HT1080 (cell line): Measurements from ENCODE around the gene DISC1. TPM values are rescaled to one million over a fixed set of nuclear protein-coding genes. Genes with fewer than 3 reads are reported as not detected.
A peak's percentile ranks its signal among the peaks of the same experiment; 100 is the strongest.
"Not testable (repeated sequence)": the region's sequence is repeated elsewhere in the genome, so short reads cannot be mapped to it uniquely, and the experiment has no call there.

Experiments
- DNase-seq: peaks from one replicate; pipeline ENCODE4 v3.0.0-alpha.2; 2015; ENCODE audit warnings: low read depth
- polyA plus RNA-seq, 2 experiments: library from polyadenylated mRNA; depleted of rRNA; stranded (reverse); fragments of >200 nt; gene quantifications; 2 replicates each; pipeline ENCODE4 v1.2.3, GENCODE V29; 2015
- total RNA-seq: library from RNA; depleted of rRNA; stranded (reverse); fragments of >200 nt; shearing (Covaris generic); gene quantifications from 2 replicates; pipeline ENCODE4 v1.2.3, GENCODE V29; 2014; rRNA removed

DISC1 gene
- total RNA-seq = 5.2 and 5.5 TPM in 2 replicates
- 1.8 and 2.5 TPM in 2 replicates for polyA plus RNA-seq (2015; cell fraction: cytosol; rRNA removed)
- polyA plus RNA-seq (2015; cell fraction: nucleus; rRNA removed) = 2.6 and 3.7 TPM in 2 replicates

DNA sequence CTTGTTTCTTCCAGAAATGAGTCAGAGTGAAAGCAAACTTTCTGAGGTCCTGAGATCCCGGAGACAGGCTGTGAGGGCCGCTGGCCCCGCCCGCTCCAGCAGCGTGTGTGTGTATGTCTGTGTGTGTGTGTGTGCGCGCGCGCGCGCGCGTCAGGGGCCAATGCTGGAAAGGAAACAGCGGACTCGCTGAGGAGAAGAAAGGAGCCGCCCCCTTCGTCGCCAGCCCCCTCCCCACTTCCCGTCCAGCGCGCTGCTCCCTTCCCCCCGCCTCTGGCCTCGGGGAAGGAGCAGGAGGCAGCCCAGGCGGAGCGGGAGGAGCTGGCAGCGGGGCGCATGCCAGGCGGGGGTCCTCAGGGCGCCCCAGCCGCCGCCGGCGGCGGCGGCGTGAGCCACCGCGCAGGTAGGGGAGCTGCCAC, at the start of gene DISC1:
Gene DISC1, plus strand, starts transcription at position 256 of the 416 bp plus-strand sequence. Its CDS starts 78 bp downstream, at position 334.
- DNase-seq = peak; percentile 95

DNA sequence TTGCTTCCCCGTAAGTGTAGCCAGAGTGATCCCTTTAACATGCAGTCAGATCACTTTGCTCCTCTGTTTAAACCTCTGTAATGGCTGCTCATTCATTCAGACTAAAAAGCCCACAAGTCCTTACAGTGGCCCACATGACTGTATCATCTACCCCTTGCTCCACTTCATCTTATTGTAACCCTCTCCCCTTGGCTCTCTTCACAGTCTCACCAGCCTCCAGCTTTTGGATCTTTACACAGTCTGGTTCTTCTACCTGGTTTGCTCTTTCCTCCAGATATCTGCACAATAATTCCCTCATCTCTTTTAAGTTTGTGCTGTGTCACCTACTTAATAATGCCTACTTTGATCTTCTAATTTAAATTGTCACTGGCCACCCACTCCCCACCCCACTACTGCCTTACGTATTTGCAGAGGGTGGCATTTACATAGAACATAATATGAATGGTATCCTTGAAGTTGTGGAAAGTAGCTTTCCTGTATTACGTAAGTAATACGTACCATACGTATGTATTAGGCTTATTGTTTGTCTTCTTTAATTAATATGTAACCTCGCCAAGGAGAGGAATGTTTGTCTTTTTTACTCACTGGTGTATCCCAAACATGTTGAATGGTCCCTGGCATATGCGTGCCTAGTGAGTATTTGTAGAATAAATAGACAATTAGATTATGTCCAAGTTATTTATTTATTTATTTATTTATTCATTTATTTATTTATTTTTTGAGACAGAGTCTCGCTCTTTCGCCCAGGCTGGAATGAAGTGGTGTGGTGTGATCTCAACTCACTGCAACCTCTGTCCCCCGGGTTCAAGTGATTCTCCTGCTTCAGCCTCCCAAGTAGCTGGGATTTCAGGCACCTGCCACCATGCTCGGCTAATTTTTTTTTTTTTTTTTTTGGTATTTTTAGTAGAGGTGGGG, 49.5 kb upstream of the DISC1 start:
- DNase-seq = no peak

DNA sequence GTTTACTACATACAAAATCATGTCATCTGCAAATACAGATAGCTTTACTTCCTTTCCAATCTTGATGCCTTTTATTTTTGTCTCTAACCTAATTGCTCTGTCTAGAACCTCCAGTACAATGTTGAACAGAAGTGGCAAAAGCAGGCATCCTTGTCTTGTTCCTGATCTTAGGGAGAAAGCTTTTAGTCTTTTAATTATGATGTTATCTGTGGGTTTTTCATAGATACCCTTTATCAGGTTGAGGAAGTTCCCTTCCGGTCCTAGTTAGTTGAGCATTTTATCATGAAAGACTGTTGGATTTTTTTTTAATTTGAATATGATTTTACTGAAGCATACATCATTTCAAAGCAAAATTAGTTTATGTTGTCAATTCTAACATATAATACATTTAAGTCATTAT, 45.7 kb upstream of the DISC1 start:
- DNase-seq = no peak

DNA sequence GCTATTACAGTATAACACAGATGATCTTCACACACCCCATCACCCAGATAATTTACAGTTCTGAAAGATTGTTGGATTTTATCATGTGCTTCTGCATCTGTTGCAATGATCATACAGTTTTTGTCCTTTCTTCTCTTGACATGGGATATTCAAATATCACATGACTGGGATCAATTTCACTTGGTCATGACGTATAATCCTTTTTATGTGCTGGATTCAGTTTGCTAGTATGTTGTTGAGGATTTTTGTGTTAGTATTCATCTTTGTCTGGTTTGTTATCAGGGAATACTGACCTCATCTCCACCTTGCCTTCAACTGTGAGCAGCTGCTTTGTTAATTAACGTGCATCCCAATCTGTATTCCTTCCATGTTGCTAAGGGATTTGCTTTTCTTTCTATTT, 44.7 kb upstream of the DISC1 start:
- DNase-seq = no peak

DNA sequence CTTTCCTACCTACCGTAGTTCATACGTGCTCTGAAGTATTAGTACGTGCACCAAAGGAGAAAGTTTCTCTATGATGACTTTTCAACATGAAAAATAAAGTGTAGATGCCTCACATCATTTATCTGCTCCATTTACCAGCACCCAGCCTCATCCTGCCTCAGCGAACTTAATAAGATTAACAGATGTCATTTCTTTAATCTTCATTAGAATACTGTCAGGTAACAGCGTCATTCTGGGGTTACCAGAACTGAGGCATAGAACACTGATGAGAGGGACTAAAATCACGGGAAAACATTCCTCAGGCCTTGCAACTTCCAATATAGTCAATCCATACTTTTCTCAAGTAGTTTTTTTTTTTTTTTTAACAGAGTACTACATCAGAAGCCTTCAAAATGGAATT, 43.2 kb upstream of the DISC1 start:
- no peak for DNase-seq

DNA sequence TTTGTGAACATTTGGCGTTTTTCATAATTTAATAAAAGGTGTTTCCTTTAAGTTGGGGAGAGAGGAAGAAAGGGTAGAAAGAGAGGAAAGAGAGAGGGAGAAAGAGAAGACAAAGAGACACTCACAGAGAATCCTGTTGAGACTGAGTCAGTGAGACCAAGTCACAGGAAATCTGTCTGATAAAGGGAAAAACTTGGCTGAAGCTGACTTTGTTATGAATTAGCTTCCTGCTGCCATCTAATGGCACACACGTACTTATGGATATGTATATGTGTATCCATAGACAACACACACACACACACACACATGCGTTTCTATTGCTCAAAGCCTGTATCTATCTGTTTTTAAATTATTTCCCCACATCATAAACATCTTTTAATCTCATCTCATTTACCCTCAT, 42.5 kb upstream of the DISC1 start:
- DNase-seq = peak; percentile 76

DNA sequence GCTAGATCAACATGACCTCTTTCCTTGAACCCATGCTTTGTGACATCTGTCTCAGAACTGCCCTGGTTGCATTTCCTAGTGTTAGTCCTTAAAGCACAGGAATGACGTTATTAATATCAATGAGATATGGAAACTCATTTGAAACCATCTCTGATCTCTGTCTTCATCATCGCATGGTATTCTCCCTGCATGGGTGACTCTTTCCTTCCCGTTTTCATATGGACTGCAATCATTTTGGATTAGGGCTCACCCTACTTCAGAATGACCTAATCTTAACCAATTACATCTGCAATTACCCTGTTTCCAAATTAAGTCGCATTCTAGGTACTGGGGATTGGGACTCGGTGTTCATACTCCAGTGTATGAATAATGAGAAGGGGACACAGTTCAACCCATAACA, 41.7 kb upstream of the DISC1 start:
- no peak for DNase-seq

DNA sequence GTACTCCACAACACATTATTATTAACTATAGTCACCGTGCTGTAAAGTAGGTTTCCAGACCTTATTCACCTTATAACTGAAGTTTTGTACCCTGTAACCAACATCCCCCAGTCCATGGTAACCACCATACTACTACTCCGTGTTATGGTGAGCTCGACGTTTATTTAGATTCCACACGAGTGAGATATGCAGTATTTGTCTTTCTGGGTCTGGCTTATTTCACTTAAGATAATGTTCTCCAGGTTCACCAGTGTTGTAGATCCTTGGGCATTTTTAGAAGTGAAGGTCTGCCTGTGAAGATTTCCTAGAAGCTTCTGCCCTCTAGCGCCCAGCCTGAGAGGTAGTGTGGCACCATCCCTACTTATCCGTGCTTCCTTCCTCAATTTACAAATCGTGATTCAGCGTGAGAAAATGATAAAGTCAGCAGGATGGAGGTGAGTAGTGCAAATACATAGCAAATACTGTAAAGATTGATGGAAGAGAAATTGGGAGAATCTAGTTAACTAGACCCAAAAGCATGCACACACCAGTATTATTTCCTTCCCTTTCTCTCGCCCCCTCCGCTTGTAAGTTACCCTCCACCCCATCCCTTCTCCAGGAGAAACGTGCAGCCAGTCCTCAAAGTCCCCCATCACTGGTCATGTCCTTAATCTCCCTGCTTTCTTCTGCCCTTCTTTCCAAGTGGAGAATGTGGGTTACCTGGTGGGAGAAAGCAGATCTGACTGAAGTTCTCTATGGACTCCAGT, 36.0 kb upstream of the DISC1 start:
- DNase-seq = peak; percentile 55

DNA sequence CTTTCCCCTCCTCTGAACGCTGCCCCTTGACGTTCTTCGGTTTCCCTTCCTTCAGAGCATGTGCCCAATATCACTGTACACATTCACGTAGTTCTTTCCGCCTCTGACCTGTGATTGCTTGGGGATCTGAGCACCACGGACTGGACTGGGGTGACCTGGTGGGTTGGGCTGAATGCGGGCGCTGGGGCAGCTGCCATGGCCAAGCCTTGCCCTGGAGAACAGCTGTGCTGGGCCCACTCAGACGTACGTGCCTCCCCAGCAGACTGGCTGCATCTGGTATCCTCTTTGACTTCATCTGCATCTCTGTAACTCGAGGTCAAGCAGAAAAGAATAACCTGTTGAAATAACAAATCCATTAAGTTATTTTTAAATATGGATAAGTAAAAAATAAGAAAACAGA, 35.1 kb upstream of the DISC1 start:
- DNase-seq = no peak

DNA sequence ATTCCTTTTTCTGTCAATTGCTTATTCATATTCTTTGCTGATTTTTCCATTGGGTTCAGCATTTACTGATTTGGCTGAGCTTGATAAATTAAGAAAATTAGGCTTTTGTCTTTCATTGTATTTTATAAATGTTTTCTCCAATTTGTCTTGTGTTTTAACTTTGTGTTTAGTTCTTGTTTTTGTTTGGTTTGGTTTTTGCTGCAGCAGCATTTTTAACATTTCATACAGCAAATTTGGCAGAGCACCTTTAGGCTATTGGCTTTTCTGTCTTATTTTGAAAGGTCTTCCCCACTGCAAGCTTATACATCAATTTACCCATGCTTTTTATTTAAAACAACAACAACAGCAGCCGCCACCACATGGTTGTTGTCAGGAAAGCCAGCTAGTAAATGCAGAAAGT, 33.8 kb upstream of the DISC1 start:
- no peak for DNase-seq

DNA sequence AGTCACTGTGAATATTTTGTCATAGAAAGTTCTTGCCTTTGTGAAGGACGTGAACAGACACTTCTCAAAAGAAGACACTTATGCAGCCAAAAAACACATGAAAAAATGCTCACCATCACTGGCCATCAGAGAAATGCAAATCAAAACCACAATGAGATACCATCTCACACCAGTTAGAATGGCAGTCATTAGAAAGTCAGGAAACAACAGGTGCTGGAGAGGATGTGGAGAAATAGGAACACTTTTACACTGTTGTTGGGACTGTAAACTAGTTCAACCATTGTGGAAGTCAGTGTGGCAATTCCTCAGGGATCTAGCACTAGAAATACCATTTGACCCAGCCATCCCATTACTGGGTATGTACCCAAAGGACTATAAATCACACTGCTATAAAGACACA, 33.3 kb upstream of the DISC1 start:
- not testable (repeated sequence) for DNase-seq

DNA sequence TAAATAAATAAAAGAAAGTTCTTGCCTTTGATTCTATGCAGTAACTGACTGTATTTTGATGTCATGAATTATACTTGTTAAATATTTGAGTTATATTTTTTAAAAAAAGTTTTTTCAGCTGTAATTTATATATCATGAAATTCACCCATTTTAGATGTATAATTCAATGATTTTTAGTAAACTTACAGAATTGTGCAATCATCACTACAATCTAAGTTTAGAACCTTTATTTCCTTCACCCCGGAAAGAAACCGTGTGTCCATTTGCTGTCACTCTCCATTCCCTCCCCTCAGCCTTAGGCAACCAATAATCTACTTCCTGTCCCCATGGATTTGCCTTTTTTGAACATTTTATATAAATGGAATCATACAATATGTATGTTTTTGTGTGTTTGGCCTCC, 32.5 kb upstream of the DISC1 start:
- DNase-seq = no peak

DNA sequence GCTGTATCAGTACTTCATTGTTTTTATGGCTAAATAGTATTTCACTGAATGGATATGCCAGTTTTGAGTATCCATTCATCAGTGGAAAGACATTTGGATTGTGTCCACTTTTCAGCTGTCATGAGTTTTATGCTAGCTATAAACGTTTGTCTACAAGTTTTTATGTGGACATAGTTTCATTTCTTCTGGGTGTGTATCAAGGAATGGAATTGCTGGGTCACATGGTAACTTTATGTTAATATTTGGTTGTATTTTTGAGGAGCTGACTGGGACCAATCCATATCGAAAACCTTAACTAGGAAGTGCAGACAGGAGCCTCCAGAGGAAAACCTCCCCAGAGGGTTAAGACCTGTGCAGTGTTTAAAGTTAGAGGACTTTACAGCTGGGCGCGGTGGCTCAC, 31.8 kb upstream of the DISC1 start:
- no peak for DNase-seq

DNA sequence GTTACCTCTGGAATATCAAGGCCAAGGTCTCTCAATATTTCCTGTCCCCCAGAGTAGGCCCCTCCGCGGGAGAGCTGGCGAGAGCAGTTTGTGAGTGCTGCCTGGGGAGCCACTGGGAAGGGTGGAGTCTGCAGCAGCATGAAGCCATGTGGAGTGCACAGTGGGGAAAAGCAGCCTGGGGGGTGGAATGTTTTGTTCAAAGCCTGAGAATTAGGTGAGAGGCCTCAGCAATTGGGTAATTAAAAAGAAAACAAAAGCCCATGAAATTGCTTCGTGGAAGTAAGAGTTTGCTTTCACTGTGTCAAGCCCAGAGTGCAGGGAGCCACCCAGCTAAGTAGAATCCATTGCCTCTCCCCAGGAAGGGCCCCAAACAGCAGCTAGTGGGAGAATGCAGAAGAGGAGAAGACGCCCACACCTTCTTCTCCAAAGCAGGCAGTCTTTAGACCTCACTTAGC, 30.2 kb upstream of the DISC1 start:
- no peak for DNase-seq

DNA sequence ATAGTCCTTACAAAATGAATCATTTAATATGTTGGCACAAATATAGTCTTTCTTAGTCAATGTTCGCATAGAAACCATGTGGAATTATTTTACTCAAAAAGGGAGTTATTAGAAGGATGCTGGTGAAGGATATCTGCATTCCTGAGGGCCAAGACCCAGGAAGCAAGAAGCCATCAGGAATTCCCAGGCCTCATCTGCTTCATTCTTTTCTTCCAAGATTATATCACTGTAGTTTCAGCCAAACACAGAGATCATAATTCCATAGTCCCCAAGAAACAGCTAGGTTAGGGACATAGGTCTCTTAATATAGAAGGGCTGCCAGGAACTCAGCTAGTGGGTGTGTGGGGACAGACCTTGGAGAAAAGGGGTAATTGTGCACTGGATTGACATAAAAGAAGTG, 28.6 kb upstream of the DISC1 start:
- DNase-seq = no peak

DNA sequence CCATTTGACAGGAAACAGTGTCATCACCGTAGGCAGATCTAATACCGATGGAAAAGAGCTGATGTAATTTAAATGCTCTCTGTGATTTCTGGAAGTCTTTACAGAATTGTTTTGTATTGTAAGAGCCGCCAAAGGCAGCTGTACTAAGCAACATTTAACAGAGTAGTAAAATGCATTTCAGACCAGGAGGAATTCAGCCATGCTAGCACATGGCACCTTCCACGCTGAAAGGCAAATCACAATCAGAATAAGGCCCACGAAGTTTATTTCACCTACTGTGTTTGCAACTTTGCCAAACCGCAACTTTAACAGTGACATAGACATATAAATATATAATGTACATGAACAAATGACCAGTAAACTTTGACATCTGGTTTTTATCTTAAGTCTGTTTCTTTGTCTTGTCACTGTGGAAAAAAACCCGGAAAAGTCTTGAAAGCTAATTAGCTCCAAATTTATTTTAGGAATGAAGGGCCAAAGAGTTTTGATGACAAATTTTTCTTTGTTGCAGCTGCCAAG, 26.1 kb upstream of the DISC1 start:
- no peak for DNase-seq

DNA sequence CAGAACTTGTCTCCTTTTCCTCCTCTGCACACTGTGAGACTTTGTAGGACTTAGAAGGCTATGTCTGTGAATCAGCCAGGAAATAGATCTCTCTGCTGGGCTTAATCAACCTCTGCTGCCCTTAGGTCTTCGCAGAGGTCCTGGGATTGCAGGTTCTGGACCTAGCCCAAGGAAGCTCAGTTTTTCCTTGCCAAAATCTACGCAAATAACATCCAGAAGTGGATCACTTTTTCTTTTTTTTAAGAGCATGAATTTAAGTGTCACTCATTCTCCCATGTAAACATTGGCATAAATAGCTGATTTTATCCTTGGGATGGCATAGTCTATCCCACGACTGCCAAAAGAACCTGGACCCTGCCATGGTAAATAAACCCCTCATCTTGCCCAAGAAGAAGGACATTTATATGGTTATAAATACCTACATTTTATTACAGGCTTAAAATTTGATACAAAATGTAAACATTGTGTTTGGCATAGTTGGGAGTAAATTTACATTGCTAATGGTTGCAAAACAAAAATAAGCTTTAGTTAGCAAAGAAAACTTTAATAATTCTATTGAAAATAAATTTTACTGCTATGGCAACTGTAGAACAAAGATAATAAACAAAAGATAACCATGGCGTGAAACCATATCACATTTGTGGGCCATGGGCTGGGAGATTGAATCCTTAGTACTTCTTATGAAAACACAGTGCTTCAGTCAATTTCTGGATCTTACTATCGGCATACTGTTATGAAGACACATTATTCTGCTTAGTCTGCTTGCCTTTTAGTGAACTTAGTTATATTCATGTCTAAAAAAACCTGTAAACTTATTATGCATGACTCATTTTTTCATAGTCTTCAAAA, 24.5 kb upstream of the DISC1 start:
- DNase-seq = no peak

DNA sequence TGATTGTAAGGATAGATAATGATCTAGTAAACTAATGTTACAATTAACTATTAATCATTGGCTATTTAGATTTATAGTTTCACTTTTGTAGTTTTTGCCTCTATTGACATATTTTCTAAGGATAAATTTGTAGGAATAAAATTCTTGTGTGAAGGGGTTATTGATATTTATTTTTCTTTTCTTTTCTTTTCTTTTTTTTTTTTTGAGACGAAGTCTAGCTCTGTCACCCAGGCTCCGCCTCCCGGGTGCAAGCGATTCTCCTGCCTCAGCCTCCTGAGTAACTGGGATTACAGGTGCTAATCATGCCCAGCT, 24.0 kb upstream of the DISC1 start:
- no peak for DNase-seq

DNA sequence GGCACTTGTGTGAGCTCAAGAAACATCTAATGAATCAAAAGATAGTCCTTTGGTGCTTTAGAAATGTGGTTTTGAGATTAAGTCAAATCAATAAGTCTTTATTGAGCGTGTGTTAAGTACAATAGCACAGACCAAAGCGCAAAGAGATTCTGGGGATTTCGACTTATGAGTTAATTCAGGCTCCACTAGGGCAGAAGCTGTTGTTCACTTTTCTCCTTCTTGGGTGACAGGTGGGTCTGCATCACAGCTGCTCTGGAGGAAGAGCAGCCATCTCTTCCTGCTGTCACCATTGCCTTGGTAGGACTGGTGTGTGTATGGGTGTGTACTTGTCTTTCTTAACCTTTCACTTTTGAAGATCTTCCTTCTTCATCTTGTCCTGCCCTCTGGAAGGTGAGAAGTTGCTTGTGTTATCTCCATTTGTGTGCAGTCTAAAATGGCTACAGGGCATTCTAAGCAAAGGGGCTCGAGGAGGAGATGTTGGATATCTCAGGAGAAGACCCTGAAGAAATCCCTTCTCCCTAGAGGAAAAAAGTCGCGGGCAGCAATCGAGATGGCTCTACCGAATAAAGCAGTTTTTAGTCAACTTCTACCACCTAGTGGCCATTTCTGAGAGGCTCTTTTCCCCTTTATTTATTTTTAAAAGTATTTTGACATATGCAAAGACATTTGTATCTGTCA, 22.9 kb upstream of the DISC1 start:
- peak; percentile 50 for DNase-seq

DNA sequence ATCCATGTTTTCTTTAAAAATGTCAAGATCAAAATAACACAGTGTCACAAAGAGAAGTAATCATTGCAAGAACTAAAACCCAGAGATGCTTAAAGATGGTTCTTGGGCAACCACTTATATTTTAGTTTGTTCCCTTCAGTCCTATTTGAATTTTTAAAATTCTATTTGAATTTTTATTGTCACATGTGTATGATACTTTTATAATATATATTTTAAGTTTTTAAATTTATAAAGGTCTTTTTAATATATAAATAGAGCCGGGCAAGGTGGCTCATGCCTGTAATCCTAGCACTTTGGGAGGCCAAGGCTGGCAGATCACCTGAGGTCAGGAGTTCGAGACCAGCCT, 22.3 kb upstream of the DISC1 start:
- DNase-seq = no peak
